Parathyroid adenoma (tissue), 2 donors: Measurements from ENCODE around the gene SMAD1.

ENCODE experiments used
- H2AFZ ChIP-seq: fragments of 300-600 bp; sonication (generic); one replicate; pipeline ENCODE4 v1.7.0; 2017; ENCODE audit warnings: antibody characterized with exemption, mild to moderate bottlenecking
- H3K27ac ChIP-seq: fragments of 300-600 bp; sonication (generic); one replicate; pipeline ENCODE4 v1.7.0; 2017
- H3K27me3 ChIP-seq: fragments of 300-600 bp; sonication (generic); one replicate; pipeline ENCODE4 v1.7.0; 2017; ENCODE audit warnings: low read length; ENCODE audit not compliant: control insufficient read depth, insufficient read depth
- H3K36me3 ChIP-seq: fragments of 300-600 bp; sonication (generic); one replicate; pipeline ENCODE4 v1.7.0; 2017; ENCODE audit warnings: low read length; ENCODE audit not compliant: control insufficient read depth, insufficient read depth
- H3K4me1 ChIP-seq: fragments of 300-600 bp; sonication (generic); one replicate; pipeline ENCODE4 v1.7.0; 2017; ENCODE audit warnings: control low read depth
- H3K4me2 ChIP-seq: fragments of 300-600 bp; sonication (generic); one replicate; pipeline ENCODE4 v1.7.0; 2017; ENCODE audit warnings: low read length
- H3K4me3 ChIP-seq: fragments of 300-600 bp; sonication (generic); one replicate; pipeline ENCODE4 v1.7.0; 2017; ENCODE audit warnings: low read depth, low read length
- H3K79me2 ChIP-seq: fragments of 300-600 bp; sonication (generic); one replicate; pipeline ENCODE4 v1.7.0; 2017; ENCODE audit warnings: control low read depth
- H3K9ac ChIP-seq: fragments of 300-600 bp; sonication (generic); one replicate; pipeline ENCODE4 v1.7.0; 2017; ENCODE audit warnings: mild to moderate bottlenecking
- H3K9me3 ChIP-seq: fragments of 300-600 bp; sonication (generic); one replicate; pipeline ENCODE4 v1.7.0; 2017; ENCODE audit warnings: low read length; ENCODE audit not compliant: control insufficient read depth
- TF ChIP-seq, protein P1 (sequence below): fragments of 300-600 bp; sonication (generic); IDR thresholded peaks from one replicate; pipeline ENCODE4 v1.7.0; 2017; ENCODE audit warnings: antibody characterized with exemption, mild to moderate bottlenecking
- donor health status: primary hyperparathyroidism.

The SMAD1 gene

DNA sequence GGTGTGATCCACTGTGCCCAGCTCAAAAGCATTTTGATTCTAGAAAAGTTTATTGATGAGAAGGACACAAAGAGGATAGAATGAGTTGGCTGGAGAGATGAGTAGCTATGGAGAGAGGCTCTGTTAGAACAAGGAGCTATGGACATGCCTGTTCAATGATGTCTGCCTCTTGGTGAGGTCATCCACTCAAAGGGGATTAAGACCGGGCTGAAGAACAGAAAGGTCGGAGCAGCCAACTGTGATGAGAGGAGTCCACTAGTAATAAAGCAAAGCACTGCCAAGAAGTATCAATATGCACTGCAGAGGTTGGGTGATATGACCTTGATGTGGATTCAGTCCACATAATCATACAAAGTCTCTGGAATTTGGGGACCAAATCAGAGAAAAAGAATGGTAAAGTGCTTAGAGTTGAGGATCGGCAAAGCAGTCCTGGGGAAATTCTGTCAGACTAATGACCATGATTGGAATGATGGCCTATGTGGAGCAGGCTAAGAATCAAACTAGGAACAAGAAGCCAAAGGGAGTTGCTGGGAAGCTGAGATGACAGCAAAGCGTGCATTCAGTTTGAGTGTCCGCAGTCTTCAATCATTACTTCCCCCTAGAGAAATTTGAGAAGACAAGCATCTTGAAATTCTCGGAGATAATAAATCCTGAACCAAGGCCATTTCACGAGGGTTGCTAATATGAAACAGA lies 81.8 kb downstream of the SMAD1 start:
- Histone ChIP-seq H3K36me3 (no peaks in the 10 kb centered on the region), H3K27ac (no peak overlapping the region), H3K9ac (no peak overlapping the region), H3K27me3 (no peaks in the 10 kb centered on the region), H3K79me2 (no peaks in the 10 kb centered on the region), H3K4me3 (no peak overlapping the region), H3K9me3 (no peaks in the 10 kb centered on the region), H2AFZ (no peak overlapping the region), H3K4me1 (no peaks in the 10 kb centered on the region), H3K4me2 (no peak overlapping the region)
- TF ChIP-seq, protein P1, sequence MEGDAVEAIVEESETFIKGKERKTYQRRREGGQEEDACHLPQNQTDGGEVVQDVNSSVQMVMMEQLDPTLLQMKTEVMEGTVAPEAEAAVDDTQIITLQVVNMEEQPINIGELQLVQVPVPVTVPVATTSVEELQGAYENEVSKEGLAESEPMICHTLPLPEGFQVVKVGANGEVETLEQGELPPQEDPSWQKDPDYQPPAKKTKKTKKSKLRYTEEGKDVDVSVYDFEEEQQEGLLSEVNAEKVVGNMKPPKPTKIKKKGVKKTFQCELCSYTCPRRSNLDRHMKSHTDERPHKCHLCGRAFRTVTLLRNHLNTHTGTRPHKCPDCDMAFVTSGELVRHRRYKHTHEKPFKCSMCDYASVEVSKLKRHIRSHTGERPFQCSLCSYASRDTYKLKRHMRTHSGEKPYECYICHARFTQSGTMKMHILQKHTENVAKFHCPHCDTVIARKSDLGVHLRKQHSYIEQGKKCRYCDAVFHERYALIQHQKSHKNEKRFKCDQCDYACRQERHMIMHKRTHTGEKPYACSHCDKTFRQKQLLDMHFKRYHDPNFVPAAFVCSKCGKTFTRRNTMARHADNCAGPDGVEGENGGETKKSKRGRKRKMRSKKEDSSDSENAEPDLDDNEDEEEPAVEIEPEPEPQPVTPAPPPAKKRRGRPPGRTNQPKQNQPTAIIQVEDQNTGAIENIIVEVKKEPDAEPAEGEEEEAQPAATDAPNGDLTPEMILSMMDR, result no peak

DNA sequence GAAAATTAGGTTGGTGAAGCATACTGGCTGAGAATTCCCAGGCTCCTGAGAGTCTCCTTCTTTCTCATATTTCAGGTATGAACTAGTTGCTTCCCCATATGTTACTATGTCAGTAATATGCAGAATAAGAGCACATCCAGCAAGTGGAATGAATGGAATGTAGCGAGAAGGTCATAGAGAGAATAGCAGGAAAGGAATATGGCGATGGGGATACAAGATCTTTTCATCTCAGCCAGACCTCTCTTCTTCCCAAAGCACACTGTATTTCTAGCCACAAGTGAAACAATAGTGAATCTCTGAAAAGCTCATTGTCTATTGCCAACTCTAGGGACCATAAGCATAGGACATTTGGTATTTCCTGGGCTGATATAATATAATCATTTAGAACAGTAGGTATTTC lies 82.9 kb downstream of the SMAD1 start:
- no peaks in the 10 kb centered on the region for H3K79me2 ChIP-seq
- no peaks in the 10 kb centered on the region for H3K27me3 ChIP-seq
- H3K36me3 ChIP-seq, result no peaks in the 10 kb centered on the region
- H3K4me2 ChIP-seq, result no peak overlapping the region
- no peaks in the 10 kb centered on the region for H3K4me1 ChIP-seq
- H3K27ac ChIP-seq, result no peak overlapping the region
- TF ChIP-seq, protein P1, result no peak
- H3K9ac ChIP-seq, result no peak overlapping the region
- H3K9me3 ChIP-seq, result no peaks in the 10 kb centered on the region
- no peak overlapping the region for H3K4me3 ChIP-seq
- no peak overlapping the region for H2AFZ ChIP-seq

DNA sequence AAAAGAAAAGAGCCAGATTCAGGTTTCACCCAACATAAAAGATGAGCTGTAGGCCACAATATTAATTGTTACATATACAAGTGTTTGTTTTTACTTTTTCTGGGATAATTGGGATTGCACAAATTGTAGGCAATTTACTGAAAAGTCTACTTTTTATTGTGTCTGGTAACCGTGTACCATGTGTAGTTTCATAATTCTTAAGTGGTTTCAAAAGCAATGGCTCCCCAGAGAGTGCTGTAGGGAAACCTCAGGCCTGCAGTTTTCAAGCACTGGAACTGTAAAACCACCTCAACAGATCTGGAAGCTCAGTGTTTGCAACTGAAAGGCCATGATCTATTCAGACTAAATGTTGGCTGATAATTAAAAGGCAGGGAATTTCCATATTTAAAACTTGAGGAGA lies 83.7 kb downstream of the SMAD1 start:
- Histone ChIP-seq H3K79me2 (no peaks in the 10 kb centered on the region), H3K27ac (no peak overlapping the region), H3K27me3 (no peaks in the 10 kb centered on the region), H3K9ac (no peak overlapping the region), H3K4me2 (no peak overlapping the region), H3K36me3 (no peaks in the 10 kb centered on the region), H3K4me3 (no peak overlapping the region), H2AFZ (no peak overlapping the region), H3K9me3 (no peaks in the 10 kb centered on the region), H3K4me1 (no peaks in the 10 kb centered on the region)
- TF ChIP-seq, protein P1, result no peak

DNA sequence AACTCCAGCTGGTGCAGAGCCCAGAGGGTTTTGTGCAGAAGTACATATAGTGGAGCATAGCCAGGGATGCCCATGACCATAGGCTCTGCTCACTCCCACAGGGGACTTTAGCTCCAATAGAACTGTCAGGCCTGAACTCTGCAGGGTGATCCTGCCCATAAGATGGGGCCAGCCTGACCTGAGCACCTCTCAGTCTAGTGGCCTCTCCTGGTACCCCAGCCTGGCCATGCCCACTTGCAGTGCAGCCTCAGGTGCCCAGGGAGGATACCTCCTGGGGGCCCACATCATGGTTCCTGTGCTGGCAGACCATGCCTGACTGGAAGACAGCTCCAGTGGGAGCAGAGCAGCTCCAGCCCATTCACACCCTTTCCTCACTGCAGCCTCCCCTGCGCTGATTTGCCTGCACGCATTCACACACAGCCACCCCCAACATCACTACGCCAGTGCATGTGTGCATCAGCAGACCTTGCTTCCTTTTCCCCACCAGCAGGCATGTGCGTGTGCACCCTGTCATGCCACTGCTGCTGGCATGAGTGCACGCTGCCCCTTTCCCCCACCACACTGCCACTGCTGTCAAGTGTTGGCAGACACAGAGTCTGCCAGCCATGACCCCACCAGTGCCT lies 84.5 kb downstream of the SMAD1 start:
- H3K4me2 ChIP-seq, result no peak overlapping the region
- no peaks in the 10 kb centered on the region for H3K9me3 ChIP-seq
- no peak overlapping the region for H3K9ac ChIP-seq
- no peak overlapping the region for H3K4me3 ChIP-seq
- no peaks in the 10 kb centered on the region for H3K27me3 ChIP-seq
- no peaks in the 10 kb centered on the region for H3K4me1 ChIP-seq
- no peaks in the 10 kb centered on the region for H3K79me2 ChIP-seq
- TF ChIP-seq, protein P1, result no peak
- no peak overlapping the region for H2AFZ ChIP-seq
- no peak overlapping the region for H3K27ac ChIP-seq
- H3K36me3 ChIP-seq, result no peaks in the 10 kb centered on the region

DNA sequence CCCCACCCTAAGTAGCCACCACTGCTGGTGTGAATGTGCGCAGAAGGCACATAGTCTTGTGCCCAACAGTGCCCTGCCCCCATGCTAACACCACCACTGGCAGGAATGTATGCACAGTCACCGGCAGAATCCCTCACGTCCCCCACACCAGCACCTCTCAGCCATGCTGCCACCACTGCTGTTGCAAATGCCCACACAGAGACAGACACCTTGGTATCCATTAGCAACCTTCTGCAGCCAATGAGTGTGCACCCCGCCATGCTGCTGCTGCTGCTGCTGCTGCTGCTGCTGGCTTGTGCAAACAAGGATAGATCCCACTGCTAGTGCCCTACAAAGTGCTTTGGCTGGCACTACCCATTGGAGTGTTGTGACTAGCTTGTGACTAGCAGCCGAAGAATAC lies 85.1 kb downstream of the SMAD1 start:
- Histone ChIP-seq H3K36me3 (no peaks in the 10 kb centered on the region), H3K27me3 (no peaks in the 10 kb centered on the region), H3K9me3 (no peaks in the 10 kb centered on the region), H3K4me1 (no peaks in the 10 kb centered on the region), H3K79me2 (no peaks in the 10 kb centered on the region), H2AFZ (no peak overlapping the region), H3K4me2 (no peak overlapping the region), H3K4me3 (no peak overlapping the region), H3K9ac (no peak overlapping the region), H3K27ac (no peak overlapping the region)
- TF ChIP-seq, protein P1, result no peak
